Glutamatergic neuron (in vitro differentiated cells): Measurements from ENCODE around the gene TCEA2. TPM values are rescaled to one million over a fixed set of nuclear protein-coding genes. Genes with fewer than 3 reads are reported as not detected.
A peak's percentile ranks its signal among the peaks of the same experiment; 100 is the strongest.
"Not testable (repeated sequence)": the region's sequence is repeated elsewhere in the genome, so short reads cannot be mapped to it uniquely, and the experiment has no call there.

Experiments
- DNase-seq: peaks from one replicate; pipeline ENCODE4 v3.0.0; 2022
- H3K27ac Mint-ChIP-seq: one replicate; pipeline ENCODE4 v1.8.0; 2020; ENCODE audit warnings: mild to moderate bottlenecking, mixed read lengths, inconsistent platforms; ENCODE audit not compliant: unreplicated experiment
- H3K27me3 Mint-ChIP-seq: one replicate; pipeline ENCODE4 v1.8.0; 2020; ENCODE audit warnings: mild to moderate bottlenecking, moderate library complexity, mixed read lengths, inconsistent platforms; ENCODE audit not compliant: unreplicated experiment
- H3K36me3 Mint-ChIP-seq: one replicate; pipeline ENCODE4 v1.8.0; 2020; ENCODE audit warnings: mild to moderate bottlenecking, mixed read lengths, inconsistent platforms; ENCODE audit not compliant: unreplicated experiment
- H3K4me1 Mint-ChIP-seq: one replicate; pipeline ENCODE4 v1.8.0; 2020; ENCODE audit warnings: mild to moderate bottlenecking, low read depth, mixed read lengths, inconsistent platforms; ENCODE audit not compliant: unreplicated experiment
- H3K4me3 Mint-ChIP-seq: one replicate; pipeline ENCODE4 v1.8.0; 2020; ENCODE audit warnings: mild to moderate bottlenecking, mixed read lengths, inconsistent platforms; ENCODE audit not compliant: unreplicated experiment
- H3K9me3 Mint-ChIP-seq: one replicate; pipeline ENCODE4 v1.8.0; 2020; ENCODE audit warnings: mild to moderate bottlenecking, moderate library complexity, mixed read lengths, inconsistent platforms; ENCODE audit not compliant: unreplicated experiment
- CTCF ChIP-seq: fragments of 200-600 bp; sonication (generic); IDR thresholded peaks from one replicate; pipeline ENCODE4 v1.5.0; 2021; ENCODE audit not compliant: partially characterized antibody, unreplicated experiment
- total RNA-seq: library from RNA; stranded (reverse); fragmentation: NEBNext Ultra II Directional; extraction: Animal tissue kit (Norgen Biotek cat#: 25700); gene quantifications from one replicate; pipeline ENCODE4 v1.2.1, GENCODE V29; 2021; ENCODE audit not compliant: unreplicated experiment

The TCEA2 gene
- total RNA-seq, 1 donor from 2014 or later = 102 TPM

- DNase-seq = no peak
- Mint-ChIP-seq H3K9me3 (peaks cover 26% of the 10 kb centered on the region), H3K27me3 (peaks cover 35% of the 10 kb centered on the region), H3K36me3 (peaks cover 16% of the 10 kb centered on the region), H3K4me3 (peak overlapping the region; percentile 93), H3K27ac (peak overlapping the region; percentile 75), H3K4me1 (peaks cover 9% of the 10 kb centered on the region)
- TF ChIP-seq CTCF = no peak
These were observed 21.7 kb downstream of the TCEA2 start for GRCh38 chr20:64084685-64085152.

GRCh38 chr20:64086801-64087200, 23.8 kb downstream of the TCEA2 start:
- Mint-ChIP-seq H3K4me3 (no peak overlapping the region), H3K27me3 (peaks cover 33% of the 10 kb centered on the region), H3K27ac (no peak overlapping the region), H3K9me3 (peaks cover 29% of the 10 kb centered on the region), H3K4me1 (peaks cover 14% of the 10 kb centered on the region), H3K36me3 (peaks cover 16% of the 10 kb centered on the region)
- no peak for TF ChIP-seq CTCF
- DNase-seq = no peak

- H3K27me3 Mint-ChIP-seq = peaks cover 30% of the 10 kb centered on the region
- H3K27ac Mint-ChIP-seq, DNase-seq, H3K4me3 Mint-ChIP-seq: not testable (repeated sequence)
- H3K4me1 Mint-ChIP-seq = peaks cover 16% of the 10 kb centered on the region
- peaks cover 29% of the 10 kb centered on the region for H3K9me3 Mint-ChIP-seq
- H3K36me3 Mint-ChIP-seq = peaks cover 16% of the 10 kb centered on the region
These were observed 24.3 kb downstream of the TCEA2 start for GRCh38 chr20:64087226-64087825.

GRCh38 chr20:64088586-64088985, 25.6 kb downstream of the TCEA2 start:
- H3K4me1 Mint-ChIP-seq = peaks cover 19% of the 10 kb centered on the region
- H3K36me3 Mint-ChIP-seq = peaks cover 16% of the 10 kb centered on the region
- H3K9me3 Mint-ChIP-seq = peaks cover 32% of the 10 kb centered on the region
- H3K4me3 Mint-ChIP-seq, DNase-seq: not testable (repeated sequence)
- H3K27ac Mint-ChIP-seq = peak overlapping the region; percentile 7
- peaks cover 33% of the 10 kb centered on the region for H3K27me3 Mint-ChIP-seq

GRCh38 chr20:64090165-64090564, 27.2 kb downstream of the TCEA2 start:
- no peak for TF ChIP-seq CTCF
- DNase-seq = peak; percentile 75
- peaks cover 16% of the 10 kb centered on the region for H3K4me1 Mint-ChIP-seq
- peaks cover 29% of the 10 kb centered on the region for H3K9me3 Mint-ChIP-seq
- peak overlapping the region; percentile 46 for H3K4me3 Mint-ChIP-seq
- H3K27me3 Mint-ChIP-seq = peaks cover 29% of the 10 kb centered on the region
- H3K36me3 Mint-ChIP-seq = peaks cover 16% of the 10 kb centered on the region
- peak overlapping the region; percentile 74 for H3K27ac Mint-ChIP-seq

- TF ChIP-seq CTCF = no peak
These were observed 28.3 kb downstream of the TCEA2 start for GRCh38 chr20:64091340-64091739.

More at GRCh38 chr20:64091340-64091739, 28.3 kb downstream of the TCEA2 start:
- Mint-ChIP-seq H3K4me3 (peak overlapping the region; percentile 83), H3K9me3 (peaks cover 28% of the 10 kb centered on the region), H3K36me3 (peaks cover 13% of the 10 kb centered on the region), H3K4me1 (peaks cover 16% of the 10 kb centered on the region), H3K27ac (peak overlapping the region; percentile 46), H3K27me3 (peaks cover 30% of the 10 kb centered on the region)
- no peak for DNase-seq
